H1 (cell line): Measurements from ENCODE around the gene SHC1. TPM values are rescaled to one million over a fixed set of nuclear protein-coding genes. Genes with fewer than 3 reads are reported as not detected.

ENCODE experiments used
- CTCF ChIA-PET: fragments of 300-600 bp; sonication (Branson Sonifier 250); formaldehyde crosslinking; loops from one replicate; lab custom pipeline; 2021; ENCODE audit not compliant: partially characterized antibody; lab: Charles Lee
- POLR2A ChIA-PET: fragments of 300-600 bp; sonication (Branson Sonifier 250); formaldehyde crosslinking; loops from one replicate; lab custom pipeline; 2021; ENCODE audit warnings: inconsistent platforms; ENCODE audit not compliant: partially characterized antibody; lab: Charles Lee
- DNase-seq, 2 experiments: peaks; one replicate each; pipeline versions ENCODE4 v3.0.0 to v3.0.0-alpha.2; 2010 to 2022; ENCODE audit warnings: low spot score in 2 of 2, low read depth in 1 of 2, mixed read lengths in 1 of 2
- FAIRE-seq: peaks from 2 replicates; lab custom pipeline; 2011; peaks lifted over from hg19 to GRCh38; lab: Jason Lieb, UNC
- H2AFZ ChIP-seq: 2 replicates; pipeline ENCODE4 v1.8.1; 2012; ENCODE audit warnings: low read length, inconsistent platforms
- H2AK5ac ChIP-seq: 2 replicates; pipeline ENCODE4 v1.6.1; 2013; ENCODE audit warnings: low read depth, low read length
- H2BK120ac ChIP-seq: replicated peaks from 2 replicates; pipeline ENCODE3; 2013; ENCODE audit warnings: low read depth, low read length, inconsistent platforms
- H2BK12ac ChIP-seq: 2 replicates; pipeline ENCODE4 v1.6.1; 2013; ENCODE audit warnings: low read depth, low read length
- H2BK15ac ChIP-seq: 2 replicates; pipeline ENCODE4 v1.6.1; 2013; ENCODE audit warnings: low read length
- H2BK20ac ChIP-seq: 2 replicates; pipeline ENCODE4 v1.6.1; 2013; ENCODE audit warnings: low read length
- H2BK5ac ChIP-seq: 2 replicates; pipeline ENCODE4 v1.6.1; 2013; ENCODE audit warnings: low read depth, low read length
- H3K14ac ChIP-seq: 2 replicates; pipeline ENCODE4 v1.6.1; 2013; ENCODE audit warnings: inconsistent platforms; ENCODE audit not compliant: insufficient read length
- H3K18ac ChIP-seq: 2 replicates; pipeline ENCODE4 v1.6.1; 2013; ENCODE audit warnings: low read length; ENCODE audit errors: extremely low read depth
- H3K23ac ChIP-seq: 2 replicates; pipeline ENCODE4 v1.6.1; 2013; ENCODE audit warnings: inconsistent platforms; ENCODE audit not compliant: insufficient read length
- H3K23me2 ChIP-seq: 2 replicates; pipeline ENCODE4 v1.6.1; 2013; ENCODE audit warnings: low read depth, low read length
- H3K27ac ChIP-seq: 2 replicates; pipeline ENCODE4 v1.6.1; 2011; ENCODE audit warnings: low read depth, low read length, inconsistent platforms
- H3K27me3 ChIP-seq, 4 experiments: replicated peaks in 1 of 4; 1 replicate in 1 of 4; 2 replicates in 3 of 4; pipeline versions ENCODE4 v1.6.1 to v1.8.1; 2011 to 2013; ENCODE audit warnings: low read length in 3 of 4, mild to moderate bottlenecking in 3 of 4, inconsistent platforms in 2 of 4, mixed read lengths in 2 of 4, moderate library complexity in 1 of 4; ENCODE audit not compliant: control insufficient read depth in 3 of 4, insufficient read depth in 3 of 4; ENCODE audit errors: extremely low read depth in 1 of 4
- H3K36me3 ChIP-seq, 4 experiments: 2 replicates each; pipeline versions ENCODE4 v1.6.1 to v1.8.1; 2011 to 2013; ENCODE audit warnings: mild to moderate bottlenecking in 4 of 4, low read length in 3 of 4, moderate library complexity in 2 of 4, control low read depth in 1 of 4, inconsistent platforms in 1 of 4; ENCODE audit not compliant: insufficient read depth in 4 of 4, control insufficient read depth in 2 of 4
- H3K4ac ChIP-seq: replicated peaks from 2 replicates; pipeline ENCODE3; 2013; ENCODE audit warnings: low read length, low read depth, mixed read lengths, inconsistent platforms; ENCODE audit not compliant: insufficient read length
- H3K4me1 ChIP-seq, 4 experiments: replicated peaks in 1 of 4; 1 replicate in 1 of 4; 2 replicates in 3 of 4; pipeline versions ENCODE4 v1.6.1 to v1.8.1; 2011 to 2013; ENCODE audit warnings: low read length in 3 of 4, inconsistent platforms in 2 of 4, mixed read lengths in 1 of 4; ENCODE audit not compliant: insufficient read depth in 4 of 4, control insufficient read depth in 3 of 4
- H3K4me2 ChIP-seq, 2 experiments: 2 replicates each; pipeline versions ENCODE4 v1.6.1 to v1.8.1; 2011 to 2013; ENCODE audit warnings: low read depth in 2 of 2, low read length in 2 of 2, control low read depth in 1 of 2, inconsistent platforms in 1 of 2, mild to moderate bottlenecking in 1 of 2; ENCODE audit not compliant: insufficient read depth in 1 of 2
- H3K4me3 ChIP-seq, 4 experiments: fragments of 200-600, 300-600 bp in 1 of 4; sonication (generic), shearing (Covaris generic), sonication (Bioruptor Twin) in 1 of 4; 2 replicates each; pipeline versions ENCODE4 v1.5.1 to v1.8.1; 2011 to 2016; ENCODE audit warnings: low read length in 4 of 4, low read depth in 3 of 4, control low read depth in 2 of 4, inconsistent platforms in 2 of 4, mild to moderate bottlenecking in 2 of 4, mixed read lengths in 1 of 4, moderate library complexity in 1 of 4; ENCODE audit not compliant: insufficient read depth in 2 of 4; ENCODE audit errors: extremely low read depth in 1 of 4
- H3K56ac ChIP-seq: replicated peaks from 2 replicates; pipeline ENCODE3; 2013; ENCODE audit warnings: low read depth, mild to moderate bottlenecking, mixed read lengths, low read length, inconsistent platforms; ENCODE audit not compliant: insufficient read length
- H3K79me1 ChIP-seq: 2 replicates; pipeline ENCODE4 v1.6.1; 2013; ENCODE audit warnings: low read depth, low read length, control low read depth
- H3K79me2 ChIP-seq, 2 experiments: 2 replicates each; pipeline versions ENCODE4 v1.6.1 to v1.8.1; 2012 to 2013; ENCODE audit warnings: low read length in 2 of 2, mild to moderate bottlenecking in 2 of 2, inconsistent platforms in 1 of 2; ENCODE audit not compliant: insufficient read depth in 2 of 2, control insufficient read depth in 1 of 2
- H3K9ac ChIP-seq, 4 experiments: replicated peaks in 1 of 4; 1 replicate in 1 of 4; 2 replicates in 3 of 4; pipeline versions ENCODE4 v1.6.1 to v1.8.1; 2011 to 2013; ENCODE audit warnings: low read depth in 3 of 4, low read length in 3 of 4, control low read depth in 2 of 4, mild to moderate bottlenecking in 2 of 4, moderate library complexity in 2 of 4, inconsistent platforms in 1 of 4; ENCODE audit errors: extremely low read depth in 1 of 4
- H3K9me3 ChIP-seq, 2 experiments: 2 replicates each; pipeline versions ENCODE4 v1.6.1 to v1.8.1; 2012 to 2013; ENCODE audit warnings: mild to moderate bottlenecking in 2 of 2, moderate library complexity in 2 of 2, control low read depth in 1 of 2, inconsistent platforms in 1 of 2, low read depth in 1 of 2, low read length in 1 of 2, mixed read lengths in 1 of 2; ENCODE audit not compliant: insufficient read depth in 2 of 2
- H4K20me1 ChIP-seq, 2 experiments: replicated peaks in 1 of 2; 2 replicates each; pipeline versions ENCODE3 to v1.8.1; 2011 to 2013; ENCODE audit warnings: inconsistent platforms in 2 of 2, low read length in 2 of 2, mild to moderate bottlenecking in 1 of 2; ENCODE audit not compliant: insufficient read depth in 2 of 2, control insufficient read depth in 1 of 2
- H4K5ac ChIP-seq: 2 replicates; pipeline ENCODE4 v1.6.1; 2013; ENCODE audit warnings: low read length, low read depth, mixed read lengths, inconsistent platforms; ENCODE audit not compliant: insufficient read length
- H4K8ac ChIP-seq: 2 replicates; pipeline ENCODE4 v1.8.0; 2013; ENCODE audit warnings: mild to moderate bottlenecking, moderate library complexity, low read length, inconsistent platforms; ENCODE audit not compliant: insufficient read depth; ENCODE audit errors: extremely low read depth
- H4K91ac ChIP-seq: replicated peaks from 2 replicates; pipeline ENCODE3; 2013; ENCODE audit warnings: low read length, mixed read lengths, inconsistent platforms; ENCODE audit not compliant: insufficient read length
- WGBS, 2 experiments: shearing (Covaris generic) in 1 of 2; methylation state at CpG; one replicate each; pipeline versions ENCODE4 v1.1.6 to v1.1.7; 2013 to 2015; ENCODE audit warnings: low lambda C conversion rate in 2 of 2, mixed read lengths in 2 of 2, inconsistent platforms in 1 of 2, low coverage in 1 of 2, missing lambda C conversion rate in 1 of 2; ENCODE audit not compliant: insufficient replicate concordance in 2 of 2, insufficient coverage in 1 of 2, insufficient read length in 1 of 2; ENCODE audit errors: extremely low coverage in 1 of 2, missing lambda C conversion rate in 1 of 2; 5-methylcytosine and 5-hydroxymethylcytosine counted together
- polyA plus RNA-seq, 7 experiments: library from polyadenylated mRNA; depleted of rRNA in 3 of 7; stranded (reverse) in 5 of 7; unstranded in 2 of 7; fragments of >200 nt in 5 of 7; fragments of 200-250 nt in 2 of 7; gene quantifications; 1 replicate in 5 of 7; 2 replicates in 1 of 7; 4 replicates in 1 of 7; pipeline versions ENCODE4 v1.2.1 to v1.2.3, GENCODE V29; 2011 to 2013; ENCODE audit warnings: missing spikeins in 2 of 7, mixed read lengths in 2 of 7
- total RNA-seq: library from RNA; stranded (reverse); fragmentation: NEBNext Ultra II Directional; extraction: Animal tissue kit (Norgen Biotek cat#: 25700); gene quantifications from 2 replicates; pipeline ENCODE4 v1.2.1, GENCODE V29; 2021

Gene SHC1
- total and polyA plus RNA-seq, 2 of the 8 experiments (the other 6 are each of a cell fraction or from before 2014, with no cell fraction given): 177 to 212 TPM

DNA sequence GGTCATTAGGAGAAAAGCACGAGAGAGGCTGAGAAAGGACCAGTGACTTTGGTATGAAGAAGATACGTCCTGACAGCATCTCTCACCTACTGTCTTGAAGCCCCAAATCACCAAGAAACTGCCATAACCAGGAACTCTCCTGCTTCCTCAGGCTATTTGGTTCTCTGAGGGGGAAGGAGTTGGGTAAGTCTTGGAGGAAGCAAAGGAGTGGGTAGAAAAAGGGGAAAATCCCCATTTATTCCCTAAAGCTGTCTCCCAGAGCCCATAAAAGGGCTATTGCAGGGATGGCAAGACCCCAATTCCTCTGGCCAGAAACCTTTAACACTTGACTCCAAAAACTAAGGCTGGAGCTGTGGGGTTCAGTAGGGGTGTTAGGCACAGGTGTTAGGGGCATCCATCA, 12.5 kb downstream of the SHC1 start:
- H4K5ac ChIP-seq: no peak overlapping the region
- H2BK12ac ChIP-seq: no peak overlapping the region
- POLR2A ChIA-PET: interaction anchor here (1.4 to 18.6 kb wide), 2 partner anchors 13 to 26 kb away, joined by 5 to 662 read pairs; partner anchors contain the start of genes CKS1B, FLAD1, LENEP and SHC1
- H3K18ac ChIP-seq: no peak overlapping the region
- H3K23me2 ChIP-seq: peaks cover 5% of the 10 kb centered on the region
- no peak overlapping the region for H3K27ac ChIP-seq
- H2BK120ac ChIP-seq: no peak overlapping the region
- no peak overlapping the region for H2BK15ac ChIP-seq
- H3K79me2 ChIP-seq: peaks cover 0 to 17% of the 10 kb centered on the region in 2 experiments
- no peak overlapping the region for H3K56ac ChIP-seq
- H2AFZ ChIP-seq: no peak overlapping the region
- no peak overlapping the region for H3K23ac ChIP-seq
- CTCF ChIA-PET: interaction anchor here (1.7 to 9.8 kb wide), 3 partner anchors 12 to 127 kb away, joined by 4 to 132 read pairs (median 18); partner anchors contain the start of genes LENEP and SHC1
- no peak overlapping the region for H4K91ac ChIP-seq
- no peaks in the 10 kb centered on the region; a peak in 1 of 7 replicates for H3K27me3 ChIP-seq
- H3K4me1 ChIP-seq: peaks cover 4 to 31% (median 9%) of the 10 kb centered on the region in 4 experiments
- FAIRE-seq (no peak), DNase-seq (no peak)
- no peak overlapping the region for H3K4me3 ChIP-seq
- H3K36me3 ChIP-seq: peaks cover 3 to 6% (median 5%) of the 10 kb centered on the region in 4 experiments; a peak in 5 of 8 replicates
- no peak overlapping the region for H3K4ac ChIP-seq
- H2BK20ac ChIP-seq: no peak overlapping the region
- H2AK5ac ChIP-seq: no peak overlapping the region
- H3K14ac ChIP-seq: no peak overlapping the region
- no peak overlapping the region for H3K4me2 ChIP-seq
- WGBS, 2 experiments: 88% methylated on average over 2 of the region's 2 CpGs; no CpG with 5 or more reads in 1 of the 2 experiments
- no peak overlapping the region for H2BK5ac ChIP-seq
- no peaks in the 10 kb centered on the region for H3K9me3 ChIP-seq
- H3K9ac ChIP-seq: no peak overlapping the region
- no peak overlapping the region for H4K8ac ChIP-seq
- H3K79me1 ChIP-seq: peaks cover 10% of the 10 kb centered on the region
- H4K20me1 ChIP-seq: peaks cover 1 to 10% of the 10 kb centered on the region in 2 experiments
